DOHH2 (cell line): ENCODE measurements around the gene MBD3.

ENCODE experiments used
- EZH2phosphoT487 ChIP-seq: fragments of 200-600 bp; sonication (generic); IDR thresholded peaks from 2 replicates; pipeline ENCODE4 v1.6.1; 2017; ENCODE audit warnings: borderline replicate concordance, mild to moderate bottlenecking, antibody characterized with exemption, low read length, moderate library complexity, mixed read lengths
- TF ChIP-seq, protein P1 (sequence below): fragments of 200-600 bp; sonication (generic); IDR thresholded peaks from one replicate; pipeline ENCODE4 v1.5.1; 2014; ENCODE audit warnings: antibody characterized with exemption, mild to moderate bottlenecking, low read depth, low read length; ENCODE audit not compliant: poor library complexity, severe bottlenecking

DNA sequence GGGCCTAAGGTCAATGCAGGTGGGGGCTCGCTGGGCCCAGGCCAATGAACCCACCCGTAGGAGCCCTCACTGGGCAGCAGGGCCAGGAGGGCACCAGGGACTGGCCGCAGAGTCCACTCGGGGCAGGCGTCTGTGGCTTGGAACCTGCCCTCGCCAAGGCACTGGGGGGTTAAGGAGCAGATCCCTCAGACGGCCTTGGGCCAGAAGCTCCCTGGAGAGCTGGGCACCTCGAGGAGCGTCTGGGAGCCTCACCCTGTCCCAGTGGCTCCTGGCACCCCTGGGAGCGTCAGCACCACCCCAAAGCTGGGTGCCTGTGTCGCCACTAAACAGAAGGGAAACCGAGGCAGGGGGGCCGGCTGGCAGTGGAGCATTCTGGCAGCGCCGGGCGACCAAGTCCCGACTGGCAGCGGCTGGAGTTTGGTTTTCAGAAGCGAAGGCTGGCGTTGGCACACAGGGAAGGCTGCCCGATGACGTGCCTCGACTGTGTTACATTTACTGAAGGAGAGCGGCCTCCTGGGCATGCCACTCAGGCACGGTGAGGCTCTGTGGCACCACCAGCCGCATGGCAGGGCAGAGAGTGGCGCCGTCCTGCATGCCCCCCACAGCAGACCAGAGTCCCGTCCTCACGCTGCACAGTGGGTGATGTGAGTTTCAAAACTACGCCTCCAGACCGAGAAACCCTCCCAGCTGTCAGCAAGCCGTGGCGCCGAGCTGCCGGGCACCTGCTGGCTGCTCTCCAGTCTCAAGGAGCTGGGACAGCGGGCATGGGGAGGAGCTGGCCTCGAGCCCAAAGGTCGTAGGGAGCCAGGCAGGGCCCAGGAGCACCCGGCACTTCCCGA, 15.4 kb downstream of the MBD3 start:
- TF ChIP-seq, protein P1, sequence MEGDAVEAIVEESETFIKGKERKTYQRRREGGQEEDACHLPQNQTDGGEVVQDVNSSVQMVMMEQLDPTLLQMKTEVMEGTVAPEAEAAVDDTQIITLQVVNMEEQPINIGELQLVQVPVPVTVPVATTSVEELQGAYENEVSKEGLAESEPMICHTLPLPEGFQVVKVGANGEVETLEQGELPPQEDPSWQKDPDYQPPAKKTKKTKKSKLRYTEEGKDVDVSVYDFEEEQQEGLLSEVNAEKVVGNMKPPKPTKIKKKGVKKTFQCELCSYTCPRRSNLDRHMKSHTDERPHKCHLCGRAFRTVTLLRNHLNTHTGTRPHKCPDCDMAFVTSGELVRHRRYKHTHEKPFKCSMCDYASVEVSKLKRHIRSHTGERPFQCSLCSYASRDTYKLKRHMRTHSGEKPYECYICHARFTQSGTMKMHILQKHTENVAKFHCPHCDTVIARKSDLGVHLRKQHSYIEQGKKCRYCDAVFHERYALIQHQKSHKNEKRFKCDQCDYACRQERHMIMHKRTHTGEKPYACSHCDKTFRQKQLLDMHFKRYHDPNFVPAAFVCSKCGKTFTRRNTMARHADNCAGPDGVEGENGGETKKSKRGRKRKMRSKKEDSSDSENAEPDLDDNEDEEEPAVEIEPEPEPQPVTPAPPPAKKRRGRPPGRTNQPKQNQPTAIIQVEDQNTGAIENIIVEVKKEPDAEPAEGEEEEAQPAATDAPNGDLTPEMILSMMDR, result no peak
- no peak for TF ChIP-seq EZH2phosphoT487
